T-helper 1 cell treated with Interleukin-12 subunit alpha and Interleukin-12 subunit beta and Interleukin-4 antibody, amounts not matched to agents 30 ng/mL and 1 ng/mL, for 36 hours (primary cell): ENCODE data around the gene PKM. TPM values are rescaled to one million over a fixed set of nuclear protein-coding genes. Genes with fewer than 3 reads are reported as not detected.

Experiments
- intact Hi-C: fragments of 100-400 bp; cut with micrococcal nuclease; formaldehyde crosslinking; loops from one replicate; pipeline ENCODE4 v1.15.1; 2024
- total RNA-seq: library from RNA; stranded (reverse); gene quantifications from 2 replicates; pipeline ENCODE4 v1.2.3, GENCODE V29; 2022

PKM gene
- total RNA-seq, 1 donor from 2014 or later = 1,563 TPM

GRCh38 chr15:72161361-72162132 is 69.4 kb downstream of the PKM start:
- intact Hi-C loops = no loop called here

GRCh38 chr15:72160696-72161245 is 70.2 kb downstream of the PKM start:
- intact Hi-C loops = no loop called here

GRCh38 chr15:72156928-72157327 is 74.1 kb downstream of the PKM start:
- intact Hi-C loops = loop anchor here (1.0 to 10.0 kb wide), 5 partner anchors 355 to 712 kb away; no protein-coding TSS in a partner anchor

- intact Hi-C loops = loop anchor here (1.0 to 10.0 kb wide), 5 partner anchors 354 to 711 kb away; no protein-coding TSS in a partner anchor
Measured at GRCh38 chr15:72155635-72156616, 75.1 kb downstream of the PKM start.

- intact Hi-C loops = loop anchor here (5.0 to 10.0 kb wide), 2 partner anchors 578 to 710 kb away; no protein-coding TSS in a partner anchor
Measured at GRCh38 chr15:72155003-72155621, 75.9 kb downstream of the PKM start.

GRCh38 chr15:72154316-72154715 is 76.7 kb downstream of the PKM start:
- intact Hi-C loops = loop anchor here (10.0 kb wide), 1 partner anchor 710 kb away; no protein-coding TSS in a partner anchor

GRCh38 chr15:72153269-72154000 is 77.6 kb downstream of the PKM start:
- intact Hi-C loops = loop anchor here (10.0 kb wide), 1 partner anchor 709 kb away; no protein-coding TSS in a partner anchor

Other genes with a start within 250 kb of the PKM start
- 9.2 and 11.9 TPM in 2 replicates for gene MYO9A, start 113.0 kb downstream of the PKM start, total RNA-seq
- gene SENP8, start 112.8 kb downstream of the PKM start, total RNA-seq = 0.93 and 1.0 TPM in 2 replicates
- gene GRAMD2A, start 33.4 kb downstream of the PKM start, total RNA-seq = 0.20 TPM in 1 of 2 replicates, not detected in the other
- gene PARP6, start 41.4 kb upstream of the PKM start, total RNA-seq = 68.2 and 72.0 TPM in 2 replicates
- gene CELF6, start 89.0 kb upstream of the PKM start, total RNA-seq = 0.98 and 1.1 TPM in 2 replicates
- gene HEXA, start 144.8 kb upstream of the PKM start, total RNA-seq = 90.3 and 92.7 TPM in 2 replicates
- not detected in 2 replicates for gene TMEM202, start 167.1 kb upstream of the PKM start, total RNA-seq
- gene ARIH1, start 243.1 kb upstream of the PKM start, total RNA-seq = 119 and 123 TPM in 2 replicates